Retinal pigment epithelial cell (primary cell): ENCODE results near the gene OPHN1.
A peak's percentile ranks its signal among the peaks of the same experiment; 100 is the strongest.

ENCODE experiments used
- DNase-seq: peaks from one replicate; pipeline ENCODE4 v3.0.0-alpha.2; 2010; ENCODE audit warnings: low read depth
- H3K4me3 ChIP-seq: 2 replicates; pipeline ENCODE4 v1.5.1; 2011; ENCODE audit warnings: mild to moderate bottlenecking, low read length, control low read depth, moderate library complexity
- CTCF ChIP-seq: conservative IDR thresholded peaks from 2 replicates; pipeline ENCODE4 v1.5.1; 2011; ENCODE audit warnings: low read depth, low read length, control low read depth, inconsistent platforms

OPHN1 gene

GRCh38 chrX:68440442-68440841 is 7.1 kb upstream of the OPHN1 start:
- TF ChIP-seq CTCF = no peak

DNA sequence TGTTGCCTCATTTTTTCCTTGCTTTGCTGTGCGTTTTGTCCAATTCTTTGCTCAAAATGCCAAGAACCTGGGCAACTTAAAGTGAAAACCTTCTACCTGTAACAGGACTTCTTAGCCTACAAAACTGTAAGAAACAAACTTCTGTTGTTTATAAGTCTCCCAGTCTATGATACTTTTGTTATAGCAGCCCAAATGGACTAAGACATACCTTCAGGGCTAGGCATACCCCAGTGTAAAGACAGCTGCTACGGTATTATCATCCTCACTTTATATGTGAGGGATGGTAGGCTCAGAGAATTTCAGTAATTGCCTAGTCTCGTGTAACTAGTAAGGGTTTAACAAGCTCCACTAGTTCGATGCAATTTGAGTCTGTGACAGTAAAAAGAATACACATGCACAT is 6.0 kb upstream of the OPHN1 start:
- TF ChIP-seq CTCF = no peak
- H3K4me3 ChIP-seq = no peak overlapping the region
- DNase-seq = no peak

More at GRCh38 chrX:68440442-68440841, 7.1 kb upstream of the OPHN1 start:
- H3K4me3 ChIP-seq = no peak overlapping the region
- no peak for DNase-seq

- TF ChIP-seq CTCF = no peak
- no peak overlapping the region for H3K4me3 ChIP-seq
- DNase-seq = no peak
Observed at GRCh38 chrX:68438575-68438974, 5.3 kb upstream of the OPHN1 start.

DNA sequence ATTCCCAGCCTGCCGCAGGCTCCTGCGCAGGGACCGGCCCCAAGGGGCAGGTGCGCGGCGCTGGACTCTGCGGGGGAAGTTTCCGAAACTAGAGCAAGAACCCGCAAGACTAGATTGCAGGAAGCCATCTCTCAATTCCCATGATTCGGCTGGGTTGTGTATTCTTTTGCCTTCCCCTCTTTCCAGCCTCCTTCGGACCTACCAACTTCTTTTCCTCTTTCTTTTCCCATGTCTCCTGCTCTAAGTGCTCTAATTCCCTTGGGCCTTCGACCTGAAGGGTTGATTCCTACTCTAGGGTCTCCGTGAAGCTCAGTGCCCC is 645 bp upstream of the OPHN1 start:
- no peak for DNase-seq
- H3K4me3 ChIP-seq = peak overlapping the region; percentile 64
- no peak for TF ChIP-seq CTCF

- peak overlapping the region; percentile 64 for H3K4me3 ChIP-seq
- DNase-seq = no peak
- TF ChIP-seq CTCF = no peak
Observed at GRCh38 chrX:68432648-68433047, 647 bp downstream of the OPHN1 start.

GRCh38 chrX:68431836-68432235 is 1.5 kb downstream of the OPHN1 start:
- DNase-seq = no peak
- TF ChIP-seq CTCF = no peak
- no peak overlapping the region for H3K4me3 ChIP-seq

DNA sequence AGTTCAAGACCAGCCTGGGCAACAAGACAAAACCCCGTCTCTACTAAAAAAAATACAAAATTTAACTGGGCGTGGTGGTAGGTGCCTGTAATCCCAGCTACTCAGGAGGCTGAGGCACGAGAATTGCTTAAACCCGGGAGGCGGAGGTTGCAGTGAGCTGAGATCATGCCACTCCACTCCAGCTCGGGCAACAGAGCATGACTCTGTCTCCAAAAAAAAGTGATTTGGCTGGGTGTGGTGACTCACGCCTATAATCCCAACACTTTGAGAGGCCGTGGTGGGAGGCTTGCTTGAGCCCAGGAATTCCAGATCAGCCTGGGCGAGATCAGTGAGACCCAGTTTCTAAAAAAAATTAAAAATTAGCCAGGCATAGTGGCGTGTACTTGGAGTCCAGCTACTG is 4.1 kb downstream of the OPHN1 start:
- DNase-seq = no peak
- no peak for TF ChIP-seq CTCF
- no peak overlapping the region for H3K4me3 ChIP-seq
